ENCODE measurements around the gene WDR7. TPM values are rescaled to one million over a fixed set of nuclear protein-coding genes. Genes with fewer than 3 reads are reported as not detected.
A peak's percentile ranks its signal among the peaks of the same experiment; 100 is the strongest.

The WDR7 gene
- total and polyA plus RNA-seq, 9 of the 15 experiments (the other 6 are each of a cell fraction or from before 2014, with no cell fraction given): 1.4 to 9.4 (median 5.3) TPM

- no peak overlapping the region for H3K4me2 ChIP-seq (ENCODE audit: insufficient read depth, low read length)
- no peaks in the 10 kb centered on the region for H3K9me1 ChIP-seq (ENCODE audit: control insufficient read depth, insufficient read depth, low read length)
- 0 out of 2 replicates have a peak, but pooled peaks have one; percentile 9 for TF ChIP-seq NFIC (IDR thresholded peaks at IDR 0.05)
- TF ChIP-seq ZBTB11 (CRISPR knock-in tag; IDR thresholded peaks at IDR 0.05): no peak
- H3K4me3 ChIP-seq: no peak overlapping the region
- FAIRE-seq: no peak
- H3K9me3 ChIP-seq (replicated peaks; ENCODE audit: control insufficient read depth, insufficient read depth, low read depth, low read length): no peaks in the 10 kb centered on the region
- no peak overlapping the region for H3K27ac ChIP-seq (ENCODE audit: extremely low read depth, low read depth, low read length)
- in situ Hi-C loops (cut with MboI) (no loop called here), intact Hi-C loops (cut with micrococcal nuclease) (no loop called here)
- no peak for DNase-seq (ENCODE audit: extremely low read depth in 1 of 4, low spot score in 3 of 4)
- WGBS (ENCODE audit: insufficient coverage, low coverage, missing lambda C conversion rate): 78% methylated on average over 1 of the region's 1 CpG
- no peak for ATAC-seq
- no peak overlapping the region for H2AFZ ChIP-seq (ENCODE audit: low read depth, low read length)
- no peak overlapping the region for H3K9ac ChIP-seq (ENCODE audit: insufficient read depth in 1 of 2, low read depth in 2 of 2, low read length in 2 of 2)
- ChIA-PET CTCF (ENCODE audit: low intra/inter-chr PET ratio) (no interaction called here), POLR2A (interaction anchor here (0.8 to 0.9 kb wide), 2 partner anchors 8 to 1698 kb away, joined by 3 read pairs; no protein-coding TSS in a partner anchor)
- no peaks in the 10 kb centered on the region for H3K4me1 ChIP-seq (replicated peaks in 1 of 2; ENCODE audit: control insufficient read depth in 2 of 2, insufficient read depth in 2 of 2, low read length in 2 of 2)
- no peaks in the 10 kb centered on the region for H3K36me3 ChIP-seq (ENCODE audit: control insufficient read depth, insufficient read depth, low read length)
- H3K79me2 ChIP-seq (ENCODE audit: control insufficient read depth, insufficient read depth, low read length): no peaks in the 10 kb centered on the region
- no TSS peak for BruUV-seq (replicated peaks)
- no peaks in the 10 kb centered on the region for H3K27me3 ChIP-seq (ENCODE audit: control insufficient read depth in 2 of 2, insufficient read depth in 2 of 2, low read length in 2 of 2)
- H4K20me1 ChIP-seq (replicated peaks; ENCODE audit: control insufficient read depth, insufficient read depth, low read length): no peaks in the 10 kb centered on the region
Observed at GRCh38 chr18:56884511-56884910, 233.4 kb downstream of the WDR7 start.

All from K562 (cell line).